Ramos (cell line): ENCODE results near the gene HTR2B.

Source experiments
- in situ Hi-C: fragments of 300-500 bp; cut with MboI; formaldehyde crosslinking; loops from one replicate; pipeline ENCODE4 v1.14.3; 2022; ENCODE audit warnings: low sequenced_read_pairs; ENCODE audit not compliant: unreplicated experiment

HTR2B gene

DNA sequence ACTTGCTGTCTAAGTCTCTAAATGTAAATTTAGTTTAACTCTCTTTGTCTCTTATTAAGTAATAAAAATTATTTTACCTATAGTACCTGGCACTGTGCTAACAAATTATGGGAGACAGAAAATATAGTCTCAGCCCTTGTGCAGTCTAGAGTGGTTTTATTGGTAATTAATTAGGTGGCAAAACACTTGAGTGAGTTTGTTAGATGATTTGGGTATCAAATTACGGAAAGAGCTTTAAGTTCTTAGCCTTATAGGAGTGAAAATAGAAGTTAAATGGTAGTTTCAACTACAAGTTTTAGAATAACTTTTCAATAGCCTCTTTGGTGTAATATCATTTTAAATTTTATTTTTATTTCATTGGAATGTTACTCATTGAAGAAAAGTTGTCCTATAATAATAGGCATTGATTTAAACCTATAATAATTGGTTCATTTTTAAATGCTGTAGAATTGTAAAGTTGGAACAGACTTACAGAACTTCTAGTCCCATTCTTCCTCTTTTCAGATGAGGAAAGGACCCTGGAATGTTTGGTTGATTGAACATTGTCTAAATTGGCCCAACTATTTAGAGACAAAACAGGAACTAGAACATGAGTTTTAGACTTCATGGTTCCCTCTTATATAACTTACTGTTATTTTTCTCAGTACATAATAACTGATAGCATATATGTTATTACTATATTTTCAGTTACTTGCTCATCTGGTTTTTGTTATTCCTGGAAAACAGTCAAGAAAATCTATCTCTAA, 10.2 kb upstream of the HTR2B start:
- in situ Hi-C loops: no loop called here

DNA sequence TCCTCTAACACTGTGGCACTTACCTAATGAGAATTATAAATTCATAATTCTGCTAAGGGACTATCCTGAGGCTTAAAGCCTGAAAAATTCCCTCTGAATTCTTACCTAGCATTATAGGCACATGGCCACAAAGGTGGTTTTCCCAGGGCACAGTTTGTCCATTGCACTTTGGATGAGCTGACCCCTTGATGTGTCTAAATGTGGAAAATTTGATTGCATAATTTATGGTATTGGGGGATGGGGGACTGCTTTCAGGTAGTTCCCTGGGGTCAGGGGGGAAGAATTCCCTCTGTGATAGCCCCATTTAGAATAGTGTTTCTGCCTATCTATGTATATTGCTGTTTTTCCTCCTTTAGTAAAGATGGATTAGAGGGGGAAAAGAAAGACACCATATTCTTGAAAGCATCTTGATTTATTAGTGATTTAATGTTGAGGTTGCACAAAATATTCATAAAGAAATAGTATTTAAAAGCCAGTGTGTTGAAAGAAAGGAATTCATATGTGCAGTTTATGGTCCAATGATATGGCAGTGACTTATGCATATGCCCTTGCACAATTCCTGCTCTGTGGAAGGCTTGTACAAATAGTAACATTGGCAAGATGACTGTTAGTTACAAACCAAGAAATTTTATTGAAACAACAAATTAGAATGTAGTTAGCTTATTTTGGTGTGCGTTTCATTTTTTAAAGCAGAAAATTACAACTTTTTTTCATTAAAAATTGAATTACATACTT, 8.7 kb upstream of the HTR2B start:
- in situ Hi-C loops: no loop called here

DNA sequence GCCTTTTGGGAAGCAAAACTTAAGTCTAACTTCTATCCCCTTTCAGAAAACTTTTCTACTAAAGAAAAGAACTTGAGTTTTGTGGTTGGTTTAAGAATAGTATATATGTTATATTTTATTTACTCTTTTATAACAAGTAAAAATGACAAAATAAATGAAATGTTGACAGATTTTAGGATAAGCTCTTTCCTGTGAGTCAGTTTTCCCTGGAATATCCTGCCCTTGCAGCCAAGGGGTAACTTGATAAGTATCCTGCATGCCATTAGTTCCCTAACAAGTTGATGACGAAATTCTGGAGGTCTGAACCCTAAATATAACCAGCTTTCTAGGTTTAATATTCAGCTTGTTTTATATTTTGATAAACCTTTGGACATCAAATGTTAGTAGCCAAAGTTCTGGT, 7.3 kb upstream of the HTR2B start:
- in situ Hi-C loops: no loop called here

DNA sequence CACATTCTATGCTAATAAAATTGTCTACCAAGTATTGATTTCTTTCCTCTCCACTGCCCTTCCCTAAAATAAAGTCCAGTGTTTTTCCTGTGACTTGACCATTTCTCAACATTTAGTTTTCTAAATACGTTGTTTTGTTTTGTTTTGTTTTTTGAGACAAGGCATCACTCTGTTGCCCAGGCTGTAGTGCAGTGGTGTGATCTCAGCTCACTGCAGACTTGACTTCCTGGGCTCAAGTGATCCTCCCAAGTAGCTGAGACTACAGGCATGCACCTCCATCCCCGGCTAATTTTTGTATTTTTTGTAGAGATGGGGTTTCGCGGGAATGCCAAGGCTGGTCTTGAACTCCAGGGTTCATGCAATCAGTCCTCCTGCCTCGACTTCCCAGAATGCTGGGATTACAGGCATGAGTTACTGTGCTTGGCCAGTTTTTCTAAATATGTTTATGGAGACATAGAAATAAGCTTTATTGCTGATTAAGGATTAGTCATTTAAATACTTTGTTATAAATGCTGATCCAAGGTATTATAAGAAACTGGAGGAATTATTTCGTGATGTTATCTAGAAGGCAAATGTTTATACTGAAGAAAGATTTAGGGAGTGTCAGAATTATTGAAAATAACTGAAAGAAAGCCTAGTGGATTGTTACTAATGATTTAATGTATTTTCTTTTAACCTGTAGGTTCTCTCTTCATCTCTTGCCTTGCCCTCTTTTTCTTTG, 5.7 kb upstream of the HTR2B start:
- in situ Hi-C loops: no loop called here

DNA sequence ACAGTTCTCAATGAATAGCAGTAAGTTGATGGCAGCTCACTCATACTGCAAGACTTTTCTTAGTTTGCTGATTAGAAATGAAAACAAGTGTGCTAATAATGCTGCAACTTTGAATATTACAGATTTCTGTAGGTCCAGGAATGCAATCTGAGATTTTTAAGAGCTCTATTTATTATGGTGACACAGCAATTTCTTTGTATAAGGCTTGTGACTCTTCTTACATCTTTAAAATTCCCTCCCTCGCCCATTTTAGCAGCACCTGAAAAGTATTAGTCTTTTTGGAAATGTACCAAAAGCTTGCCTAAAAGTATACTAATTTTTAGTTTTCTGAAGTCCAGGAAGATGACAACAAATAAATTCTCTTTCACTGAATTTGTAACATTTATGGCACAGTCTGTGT, 4.4 kb upstream of the HTR2B start:
- in situ Hi-C loops: no loop called here

DNA sequence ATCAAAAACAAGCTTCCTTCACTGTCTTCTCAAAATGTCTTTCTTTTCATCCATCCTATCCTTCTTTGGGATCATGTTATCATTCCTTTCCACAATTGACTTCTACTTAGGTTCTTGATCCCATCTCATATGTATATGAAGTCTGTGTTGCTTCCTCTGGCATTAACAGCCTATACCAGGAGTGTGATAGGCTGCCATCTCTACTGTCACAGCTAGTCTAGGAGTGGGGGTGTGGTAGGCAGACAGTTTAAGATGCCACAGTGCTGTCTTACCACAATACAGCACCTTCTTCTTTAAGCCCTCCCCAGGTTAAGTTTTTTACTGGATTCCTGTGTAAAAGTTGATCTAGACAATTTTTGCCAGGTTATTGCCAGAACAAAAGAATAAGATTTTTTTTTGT, 3.7 kb upstream of the HTR2B start:
- in situ Hi-C loops: no loop called here

DNA sequence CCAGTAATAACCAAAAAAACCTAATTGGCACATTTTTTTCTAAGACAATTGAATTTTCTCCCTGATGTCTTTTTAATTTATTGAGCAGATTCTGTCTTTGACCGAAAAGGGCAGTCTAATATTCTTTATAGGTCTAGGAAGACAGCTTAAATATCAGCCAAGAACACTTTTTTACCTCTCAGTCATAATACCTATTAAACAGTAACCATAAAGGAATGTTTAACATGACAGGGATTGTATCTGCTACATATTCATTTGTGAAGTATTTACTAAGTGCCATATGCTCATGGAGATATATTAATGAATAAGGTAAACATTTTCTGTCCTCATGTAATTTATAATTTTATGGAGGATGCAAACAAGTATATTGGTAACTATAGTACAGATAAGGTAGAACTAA, 3.1 kb upstream of the HTR2B start:
- in situ Hi-C loops: no loop called here

DNA sequence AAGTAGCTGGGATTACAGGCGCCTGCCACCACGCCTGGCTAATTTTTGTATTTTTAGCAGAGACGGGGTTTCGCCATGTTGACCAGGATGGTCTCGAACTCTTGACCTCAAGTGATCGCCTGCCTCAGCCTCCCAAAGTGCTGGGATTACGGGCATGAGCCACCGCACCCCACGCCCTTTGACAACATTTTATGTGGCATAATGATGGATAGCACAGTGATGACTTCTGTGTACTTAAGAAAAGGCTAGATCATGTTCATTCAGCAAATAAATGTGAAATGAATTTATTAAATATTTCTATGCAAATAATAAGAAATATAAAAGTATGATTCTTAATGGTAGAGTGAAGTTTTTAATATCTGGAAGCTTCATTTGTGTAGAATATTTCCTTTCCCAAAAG, 2.6 kb upstream of the HTR2B start:
- in situ Hi-C loops: no loop called here

DNA sequence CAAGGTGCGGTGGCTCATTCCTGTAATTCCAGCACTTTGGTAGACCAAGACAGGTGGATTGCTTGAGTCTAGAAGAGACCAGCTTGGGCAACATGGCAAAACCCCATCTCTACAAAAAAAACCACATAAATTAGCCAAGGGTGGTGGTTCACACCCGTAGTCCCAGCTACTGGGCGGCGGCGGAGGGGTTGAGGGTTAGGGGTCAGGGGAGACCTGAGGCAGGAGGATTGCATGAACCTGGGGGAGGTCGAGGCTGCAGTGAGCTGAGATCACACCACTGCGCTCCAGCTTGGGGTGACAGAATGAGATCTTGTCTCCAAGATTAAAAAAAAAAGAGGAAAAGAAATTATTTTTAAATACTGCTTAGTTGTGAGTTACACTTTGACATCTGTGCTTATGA, 1.3 kb upstream of the HTR2B start:
- in situ Hi-C loops: no loop called here

DNA sequence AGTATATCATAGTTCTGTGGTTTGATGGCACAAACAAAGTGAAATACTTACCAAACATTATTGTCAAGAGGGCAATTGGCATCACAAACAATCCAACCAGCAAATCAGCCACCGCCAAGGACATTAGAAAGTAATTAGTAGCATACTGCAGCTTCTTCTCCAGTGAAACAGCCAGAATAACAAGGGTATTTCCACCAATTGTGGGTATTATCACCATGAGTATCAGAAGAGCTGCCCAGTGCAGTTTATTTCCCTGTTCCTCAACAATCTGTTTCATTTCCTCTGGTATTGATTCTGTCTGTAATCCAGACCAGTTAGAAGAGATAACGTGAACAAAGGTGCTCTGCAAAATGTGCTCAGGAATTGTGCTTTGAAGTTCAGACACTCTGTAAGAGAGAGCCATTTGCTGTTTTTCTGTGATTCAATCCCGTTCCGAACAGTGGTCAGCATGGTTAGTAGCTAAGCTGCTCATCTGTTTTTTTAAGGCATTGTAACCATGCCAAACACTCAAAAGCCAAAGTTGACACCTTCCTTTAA, 1.4 kb downstream of the HTR2B start:
- in situ Hi-C loops: loop anchor here (25.0 kb wide), 1 partner anchor 289 kb away; no protein-coding TSS in a partner anchor

DNA sequence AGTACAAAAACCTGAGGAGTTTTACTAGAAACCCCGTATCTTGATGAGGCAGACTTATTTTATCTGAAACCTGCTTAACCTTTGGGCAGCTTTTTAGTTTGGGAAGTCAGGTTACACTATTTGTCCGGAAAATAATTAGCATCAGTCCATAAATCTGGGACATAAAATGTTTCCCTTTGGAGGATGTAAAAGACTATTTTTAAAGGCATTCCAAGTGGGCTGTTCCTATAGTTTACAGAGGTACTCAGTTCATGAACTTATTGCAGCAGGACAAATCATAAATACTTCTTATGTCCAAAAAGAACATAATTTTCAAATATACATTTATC, 6.3 kb downstream of the HTR2B start:
- in situ Hi-C loops: loop anchor here (25.0 kb wide), 1 partner anchor 294 kb away; no protein-coding TSS in a partner anchor

DNA sequence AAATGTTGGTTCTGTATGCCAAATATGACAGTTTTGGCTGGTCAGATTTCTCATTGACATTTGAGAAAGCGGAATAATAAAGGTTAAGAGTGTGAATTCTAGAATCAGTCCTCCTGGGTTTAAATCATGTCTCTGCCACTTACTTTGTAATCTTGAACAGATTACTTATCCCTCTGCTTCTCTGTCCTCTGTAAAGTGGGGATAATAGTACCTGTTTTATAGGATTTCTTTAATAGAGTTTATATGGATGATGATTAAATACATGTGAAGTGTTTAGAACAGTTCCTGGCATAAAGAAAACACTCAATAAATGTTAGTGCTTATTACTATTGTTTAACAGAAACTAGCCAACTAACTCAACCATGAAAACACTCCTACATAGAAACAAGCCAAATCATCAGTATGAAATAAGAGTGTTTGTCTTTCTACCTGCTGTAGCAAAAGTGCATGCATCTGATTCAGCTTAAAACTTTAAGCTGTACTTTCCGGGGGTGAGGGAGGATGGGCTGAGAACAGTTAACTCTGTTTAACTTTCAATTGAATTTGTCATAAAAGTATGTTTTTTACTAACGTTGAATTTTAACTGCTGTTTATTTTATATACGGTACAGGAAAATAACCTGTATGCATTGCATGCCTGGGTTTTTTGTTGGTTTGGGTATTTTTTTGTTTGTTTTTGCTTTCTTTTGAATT, 6.8 kb downstream of the HTR2B start:
- in situ Hi-C loops: loop anchor here (25.0 kb wide), 1 partner anchor 294 kb away; no protein-coding TSS in a partner anchor

DNA sequence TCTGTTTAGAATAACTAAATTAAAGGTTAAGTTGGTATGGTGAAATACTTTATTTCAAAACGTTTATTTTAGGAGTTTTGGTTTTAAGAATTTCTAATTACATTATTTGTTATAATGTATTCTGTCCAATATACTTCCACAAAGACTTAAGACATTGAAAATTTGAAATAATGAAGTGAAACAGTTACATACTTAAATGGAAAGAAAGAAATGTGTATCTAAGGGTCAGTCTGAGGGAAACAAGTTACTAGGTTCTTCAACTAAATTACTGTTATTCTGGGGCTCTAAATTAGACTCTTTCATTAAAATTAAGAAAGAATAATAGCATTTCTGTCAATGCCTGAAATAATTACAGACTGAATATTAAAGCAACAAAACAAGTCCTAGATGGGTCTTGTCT, 7.7 kb downstream of the HTR2B start:
- in situ Hi-C loops: loop anchor here (25.0 kb wide), 1 partner anchor 295 kb away; no protein-coding TSS in a partner anchor

DNA sequence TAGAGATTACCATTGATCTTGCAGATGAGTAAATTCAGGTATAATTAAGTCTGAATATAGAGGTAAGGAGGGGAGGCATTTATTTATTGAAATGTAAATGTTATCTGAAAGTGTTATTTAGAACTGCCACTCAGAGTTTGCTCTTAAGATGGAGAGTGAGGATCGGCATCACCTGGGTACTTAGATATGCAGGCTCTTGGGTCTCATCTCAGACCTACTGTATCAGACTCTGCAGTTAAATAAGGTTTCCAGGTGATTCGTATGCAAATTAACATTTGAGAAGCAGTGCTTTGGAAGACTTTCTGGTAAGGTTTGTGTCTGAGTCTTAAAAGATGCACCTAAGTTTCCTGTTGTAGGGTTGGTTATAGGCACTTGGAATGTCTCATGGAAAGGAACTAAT, 9.2 kb downstream of the HTR2B start:
- in situ Hi-C loops: loop anchor here (25.0 kb wide), 1 partner anchor 297 kb away; no protein-coding TSS in a partner anchor

DNA sequence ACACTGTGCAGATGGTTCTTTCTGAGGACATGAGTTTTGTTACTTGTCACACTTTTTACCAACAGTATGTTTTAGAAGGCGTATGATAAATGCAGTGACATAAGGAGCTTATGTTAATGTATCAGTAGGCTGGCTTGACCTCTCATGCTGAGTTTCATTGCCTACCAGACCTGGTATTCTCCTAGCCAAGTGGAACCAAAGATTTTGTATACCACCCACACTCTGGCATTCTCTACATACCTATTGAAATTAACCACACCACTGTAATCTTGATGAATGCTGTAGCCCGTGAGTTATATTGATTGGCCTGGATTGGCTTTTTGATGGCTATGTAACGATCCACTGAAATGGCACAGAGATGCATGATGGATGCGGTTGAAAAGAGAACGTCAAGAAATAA, 11.4 kb downstream of the HTR2B start:
- in situ Hi-C loops: loop anchor here (25.0 kb wide), 1 partner anchor 299 kb away; no protein-coding TSS in a partner anchor

DNA sequence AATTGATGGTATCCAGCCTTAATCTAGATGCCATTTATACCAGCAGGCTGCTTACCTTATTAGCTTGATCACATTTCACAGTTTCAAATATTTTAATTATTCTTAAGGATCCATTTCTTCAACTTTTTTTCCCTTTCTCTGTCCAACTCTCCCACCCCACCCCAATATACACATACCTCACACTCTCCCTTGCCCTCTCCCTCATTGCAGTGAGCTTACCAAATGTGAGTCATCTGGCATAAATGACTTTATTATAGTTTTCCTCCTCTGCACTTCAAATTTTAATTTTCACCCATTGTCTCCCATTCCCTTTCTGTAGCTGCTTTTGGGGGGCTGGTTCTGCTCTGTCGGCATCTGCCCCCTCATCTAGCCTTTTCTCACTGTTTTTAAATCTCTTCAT, 12.9 kb downstream of the HTR2B start:
- in situ Hi-C loops: loop anchor here (25.0 kb wide), 1 partner anchor 300 kb away; no protein-coding TSS in a partner anchor

DNA sequence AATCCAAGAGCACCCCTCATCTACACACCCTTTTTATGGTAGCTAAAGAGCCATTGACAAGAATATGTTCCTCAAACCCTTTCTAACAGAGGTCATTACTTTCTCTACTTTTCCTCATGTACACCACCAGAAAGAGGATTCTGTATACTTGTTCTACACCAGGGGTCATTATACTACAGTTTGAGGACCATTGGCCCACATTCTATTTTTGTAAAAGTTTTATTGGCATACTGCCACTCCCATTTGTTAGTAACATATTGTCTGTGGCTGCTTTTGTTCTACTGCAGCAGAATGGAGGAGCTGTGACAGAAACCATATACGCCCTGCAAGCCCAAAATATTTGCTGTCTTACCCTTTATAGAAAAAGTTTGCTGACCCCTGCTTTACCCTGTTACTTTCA, 14.3 kb downstream of the HTR2B start:
- in situ Hi-C loops: loop anchor here (25.0 kb wide), 1 partner anchor 302 kb away; no protein-coding TSS in a partner anchor

DNA sequence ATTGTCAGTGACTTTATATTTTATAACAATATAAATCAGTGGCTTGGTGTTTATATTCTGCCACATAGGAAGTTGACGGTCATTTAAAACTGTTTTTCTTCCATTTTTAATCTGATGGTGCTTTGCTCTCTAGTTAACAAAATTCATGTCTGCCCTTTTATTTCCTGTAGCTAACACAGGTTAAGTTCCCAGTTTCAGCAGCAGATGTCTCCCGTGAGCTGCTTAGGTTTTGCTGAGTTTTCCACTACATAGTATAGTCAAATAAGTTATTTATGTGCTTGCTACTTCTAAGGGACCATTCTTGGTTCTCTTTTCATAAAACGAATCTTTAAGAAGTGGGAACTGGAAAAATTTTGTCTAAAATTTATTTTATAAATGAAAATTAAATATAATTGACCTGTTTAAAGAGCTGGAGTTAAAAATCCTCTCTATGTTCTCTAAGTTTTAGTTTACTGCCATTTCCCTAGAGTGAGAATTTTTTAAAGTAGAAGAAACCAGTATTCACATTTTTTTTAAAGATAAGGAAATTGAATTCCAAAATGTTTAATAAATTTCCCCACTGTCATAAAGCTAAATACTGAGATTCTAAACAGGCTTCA, 20.6 kb downstream of the HTR2B start:
- in situ Hi-C loops: loop anchor here (25.0 kb wide), 1 partner anchor 308 kb away; no protein-coding TSS in a partner anchor

DNA sequence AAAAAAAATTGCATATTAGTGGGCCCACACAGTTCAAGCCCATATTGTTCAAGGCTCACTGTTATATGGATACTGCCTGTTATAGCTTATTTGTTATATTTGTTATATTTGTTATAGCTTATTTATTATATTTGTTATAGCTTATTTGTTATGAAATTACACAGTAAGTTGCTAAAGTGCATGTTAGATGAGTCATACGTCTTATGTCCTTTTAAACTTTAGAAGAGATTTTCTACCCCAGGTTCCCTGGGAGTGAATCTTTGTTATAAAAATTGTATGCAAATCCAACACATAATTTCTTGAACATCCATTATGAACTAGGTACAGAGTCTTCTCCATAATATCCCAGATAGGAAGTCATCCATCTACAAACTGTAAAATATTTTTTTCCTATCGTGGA, 22.1 kb downstream of the HTR2B start:
- in situ Hi-C loops: loop anchor here (25.0 kb wide), 1 partner anchor 310 kb away; no protein-coding TSS in a partner anchor
